ENCODE measurements around the gene SLIT1. TPM values are rescaled to one million over a fixed set of nuclear protein-coding genes. Genes with fewer than 3 reads are reported as not detected.

The SLIT1 gene
- total RNA-seq, 2 donors from 2014 or later, result 0.78 to 0.99 TPM

GRCh38 chr10:97025613-97026242 lies 160.0 kb downstream of the SLIT1 start:
- Histone ChIP-seq H3K27me3 (no peaks in the 10 kb centered on the region), H3K36me3 (replicated peaks in 1 of 2; ENCODE audit: insufficient read depth in 1 of 2, low read depth in 2 of 2) (no peaks in the 10 kb centered on the region), H3K4me3 (no peak overlapping the region), H3K4me1 (peaks cover 25% of the 10 kb centered on the region), H3K27ac (peak overlapping the region in 1 of 4 donors; percentile 22), H3K9me3 (no peaks in the 10 kb centered on the region)
- DNase-seq (peak; percentile 73 to 80 (median 76)), ATAC-seq (peak; percentile 65)
- 50 to 62% methylated on average over 9 of the region's 9 CpGs for WGBS, 2 donors
- TF ChIP-seq POLR2A (IDR thresholded peaks at IDR 0.05) (no peak), CTCF (IDR thresholded peaks at IDR 0.05) (peak; percentile 56 to 77 (median 73))
- intact Hi-C loops (cut with DNase I), result loop anchor here (5.0 to 10.0 kb wide), 2 partner anchors 258 to 381 kb away; no protein-coding TSS in a partner anchor

- no peaks in the 10 kb centered on the region for H3K9me3 ChIP-seq
- no peaks in the 10 kb centered on the region for H3K27me3 ChIP-seq
- no peak for TF ChIP-seq CTCF (IDR thresholded peaks at IDR 0.05)
- peak overlapping the region; percentile 32 to 77 (median 58) for H3K27ac ChIP-seq
- DNase-seq (peak; percentile 26 to 69 (median 58)), ATAC-seq (peak; percentile 80)
- H3K4me1 ChIP-seq, result peaks cover 30% of the 10 kb centered on the region
- no peak overlapping the region for H3K4me3 ChIP-seq
- no peaks in the 10 kb centered on the region for H3K36me3 ChIP-seq (replicated peaks in 1 of 2; ENCODE audit: insufficient read depth in 1 of 2, low read depth in 2 of 2)
- intact Hi-C loops (cut with DNase I), result loop anchor here (5.0 to 10.0 kb wide), 2 partner anchors 257 to 380 kb away; no protein-coding TSS in a partner anchor
- 40 to 43% methylated on average over 13 of the region's 13 CpGs for WGBS, 2 donors
Observed at GRCh38 chr10:97024168-97025073, 161.3 kb downstream of the SLIT1 start.

GRCh38 chr10:97023401-97024167 lies 162.2 kb downstream of the SLIT1 start:
- no peak for TF ChIP-seq POLR2A (IDR thresholded peaks at IDR 0.05)
- TF ChIP-seq CTCF (IDR thresholded peaks at IDR 0.05), result no peak
- Histone ChIP-seq H3K27ac (peak overlapping the region; percentile 32 to 77 (median 58)), H3K9me3 (no peaks in the 10 kb centered on the region), H3K36me3 (replicated peaks in 1 of 2; ENCODE audit: insufficient read depth in 1 of 2, low read depth in 2 of 2) (no peaks in the 10 kb centered on the region), H3K4me1 (peaks cover 30% of the 10 kb centered on the region), H3K27me3 (no peaks in the 10 kb centered on the region), H3K4me3 (no peak overlapping the region)
- ATAC-seq (no peak), DNase-seq (no peak)
- intact Hi-C loops (cut with DNase I), result loop anchor here (10.0 kb wide), 1 partner anchor 379 kb away; no protein-coding TSS in a partner anchor
- WGBS, 2 donors, result 80 to 82% methylated on average over 14 of the region's 14 CpGs

GRCh38 chr10:97022616-97023015 lies 163.1 kb downstream of the SLIT1 start:
- Histone ChIP-seq H3K36me3 (replicated peaks in 1 of 2; ENCODE audit: insufficient read depth in 1 of 2, low read depth in 2 of 2) (no peaks in the 10 kb centered on the region), H3K27me3 (no peaks in the 10 kb centered on the region), H3K4me3 (no peak overlapping the region), H3K4me1 (peaks cover 30% of the 10 kb centered on the region), H3K27ac (no peak overlapping the region), H3K9me3 (no peaks in the 10 kb centered on the region)
- no peak for DNase-seq
- TF ChIP-seq CTCF (IDR thresholded peaks at IDR 0.05), result no peak
- ATAC-seq, result no peak
- 91 to 92% methylated on average over 7 of the region's 7 CpGs for WGBS, 2 donors
- intact Hi-C loops (cut with DNase I), result loop anchor here (10.0 kb wide), 1 partner anchor 378 kb away; no protein-coding TSS in a partner anchor

All from body of pancreas (tissue), 4 donors.